ENCODE measurements around the gene GBP3.

Gene GBP3, protein sequence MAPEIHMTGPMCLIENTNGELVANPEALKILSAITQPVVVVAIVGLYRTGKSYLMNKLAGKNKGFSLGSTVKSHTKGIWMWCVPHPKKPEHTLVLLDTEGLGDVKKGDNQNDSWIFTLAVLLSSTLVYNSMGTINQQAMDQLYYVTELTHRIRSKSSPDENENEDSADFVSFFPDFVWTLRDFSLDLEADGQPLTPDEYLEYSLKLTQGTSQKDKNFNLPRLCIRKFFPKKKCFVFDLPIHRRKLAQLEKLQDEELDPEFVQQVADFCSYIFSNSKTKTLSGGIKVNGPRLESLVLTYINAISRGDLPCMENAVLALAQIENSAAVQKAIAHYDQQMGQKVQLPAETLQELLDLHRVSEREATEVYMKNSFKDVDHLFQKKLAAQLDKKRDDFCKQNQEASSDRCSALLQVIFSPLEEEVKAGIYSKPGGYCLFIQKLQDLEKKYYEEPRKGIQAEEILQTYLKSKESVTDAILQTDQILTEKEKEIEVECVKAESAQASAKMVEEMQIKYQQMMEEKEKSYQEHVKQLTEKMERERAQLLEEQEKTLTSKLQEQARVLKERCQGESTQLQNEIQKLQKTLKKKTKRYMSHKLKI

DNA sequence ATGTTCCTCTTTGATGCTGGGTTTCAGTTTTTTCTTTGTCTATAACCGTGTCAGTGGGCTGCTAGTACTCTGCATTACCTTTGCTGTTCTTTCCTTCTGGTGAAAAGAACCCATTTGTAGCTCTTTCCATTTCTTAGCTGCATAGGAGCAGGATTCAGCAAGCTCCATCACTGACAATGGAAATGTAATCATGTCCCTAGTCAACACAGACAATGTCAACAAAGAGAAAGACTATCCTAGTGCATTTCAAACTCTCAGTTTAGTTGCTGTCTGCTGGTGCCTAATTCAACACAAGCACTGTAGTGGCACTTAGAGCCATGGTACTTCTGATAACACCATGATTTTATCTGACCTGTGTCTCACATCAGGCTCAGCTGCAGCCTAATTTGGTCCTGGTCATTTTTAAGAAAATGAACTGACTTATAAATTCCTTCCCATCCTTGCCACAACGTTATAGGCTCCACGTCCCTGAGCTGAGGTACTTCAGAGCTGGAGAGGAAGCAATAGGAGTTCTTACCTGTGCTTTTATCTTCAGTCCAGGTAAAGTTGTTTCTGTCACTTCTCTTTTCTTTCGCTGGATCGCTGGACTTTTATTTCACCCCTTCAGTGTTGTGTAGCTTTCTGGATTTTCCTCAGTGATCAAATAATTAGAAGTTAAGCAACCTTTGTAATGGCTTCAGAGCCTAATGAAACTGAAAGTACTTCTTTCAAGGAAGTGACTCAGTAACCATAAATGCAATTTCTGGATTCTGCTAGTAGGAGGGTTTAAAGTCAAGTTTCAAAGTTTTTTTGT lies at the start of gene GBP3:
Gene GBP3 (minus strand): TSS at position 700 of the 793 bp plus-strand sequence. CDS start 2,145 bp downstream, outside the sequence.
- H3K4me3 ChIP-seq (ENCODE audit: low read depth, low read length): peak within 1 kb of the TSS; percentile 62
- TF ChIP-seq, protein P1, sequence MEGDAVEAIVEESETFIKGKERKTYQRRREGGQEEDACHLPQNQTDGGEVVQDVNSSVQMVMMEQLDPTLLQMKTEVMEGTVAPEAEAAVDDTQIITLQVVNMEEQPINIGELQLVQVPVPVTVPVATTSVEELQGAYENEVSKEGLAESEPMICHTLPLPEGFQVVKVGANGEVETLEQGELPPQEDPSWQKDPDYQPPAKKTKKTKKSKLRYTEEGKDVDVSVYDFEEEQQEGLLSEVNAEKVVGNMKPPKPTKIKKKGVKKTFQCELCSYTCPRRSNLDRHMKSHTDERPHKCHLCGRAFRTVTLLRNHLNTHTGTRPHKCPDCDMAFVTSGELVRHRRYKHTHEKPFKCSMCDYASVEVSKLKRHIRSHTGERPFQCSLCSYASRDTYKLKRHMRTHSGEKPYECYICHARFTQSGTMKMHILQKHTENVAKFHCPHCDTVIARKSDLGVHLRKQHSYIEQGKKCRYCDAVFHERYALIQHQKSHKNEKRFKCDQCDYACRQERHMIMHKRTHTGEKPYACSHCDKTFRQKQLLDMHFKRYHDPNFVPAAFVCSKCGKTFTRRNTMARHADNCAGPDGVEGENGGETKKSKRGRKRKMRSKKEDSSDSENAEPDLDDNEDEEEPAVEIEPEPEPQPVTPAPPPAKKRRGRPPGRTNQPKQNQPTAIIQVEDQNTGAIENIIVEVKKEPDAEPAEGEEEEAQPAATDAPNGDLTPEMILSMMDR (IDR thresholded peaks at IDR 0.05; ENCODE audit: low read depth, low read length, missing control alignments): no peak
- peak; percentile 21 for DNase-seq (ENCODE audit: low read depth)

DNA sequence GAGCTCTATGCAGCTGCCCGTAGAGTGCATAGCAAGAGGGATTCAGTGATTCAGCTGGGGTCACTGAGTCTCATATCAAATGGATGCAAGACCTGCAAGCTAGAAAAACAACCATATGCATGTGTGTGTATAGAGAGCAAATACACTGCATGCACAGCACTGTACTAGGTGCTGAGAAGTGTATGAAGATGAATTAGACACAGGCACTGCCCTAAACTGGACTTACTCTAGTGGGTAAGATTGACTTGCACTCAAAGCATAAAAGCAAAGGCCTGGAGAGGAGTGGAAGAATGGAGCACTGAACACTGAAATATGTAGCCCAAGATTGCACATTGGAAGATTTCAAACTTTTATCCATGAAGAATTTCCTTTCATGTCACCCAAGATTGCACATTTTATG lies 47.8 kb upstream of the GBP3 start:
- TF ChIP-seq, protein P1 (IDR thresholded peaks at IDR 0.05; ENCODE audit: low read depth, low read length, missing control alignments): no peak
- H3K4me3 ChIP-seq (ENCODE audit: low read depth, low read length): no peak overlapping the region
- no peak for DNase-seq (ENCODE audit: low read depth)

DNA sequence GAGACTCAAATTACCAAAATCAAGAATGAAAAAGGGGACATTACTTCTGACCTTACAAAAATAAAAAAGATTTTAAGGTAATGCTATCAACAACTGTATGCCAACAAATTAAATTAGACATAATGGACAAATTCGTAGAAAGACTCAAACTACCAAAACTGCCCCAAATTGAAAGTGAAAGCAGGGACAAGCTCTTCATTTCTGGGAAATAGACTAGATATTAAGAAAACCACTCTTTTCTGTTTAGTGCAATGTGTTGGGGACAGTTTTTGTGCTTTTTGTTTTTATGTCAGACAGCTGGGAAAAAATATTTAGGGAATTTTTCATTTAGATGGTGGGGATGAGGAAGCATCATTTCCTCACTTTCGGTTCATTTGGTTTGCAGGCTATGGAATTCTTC lies 47.3 kb upstream of the GBP3 start:
- no peak for DNase-seq (ENCODE audit: low read depth)
- TF ChIP-seq, protein P1 (IDR thresholded peaks at IDR 0.05; ENCODE audit: low read depth, low read length, missing control alignments): no peak
- H3K4me3 ChIP-seq (ENCODE audit: low read depth, low read length): no peak overlapping the region

DNA sequence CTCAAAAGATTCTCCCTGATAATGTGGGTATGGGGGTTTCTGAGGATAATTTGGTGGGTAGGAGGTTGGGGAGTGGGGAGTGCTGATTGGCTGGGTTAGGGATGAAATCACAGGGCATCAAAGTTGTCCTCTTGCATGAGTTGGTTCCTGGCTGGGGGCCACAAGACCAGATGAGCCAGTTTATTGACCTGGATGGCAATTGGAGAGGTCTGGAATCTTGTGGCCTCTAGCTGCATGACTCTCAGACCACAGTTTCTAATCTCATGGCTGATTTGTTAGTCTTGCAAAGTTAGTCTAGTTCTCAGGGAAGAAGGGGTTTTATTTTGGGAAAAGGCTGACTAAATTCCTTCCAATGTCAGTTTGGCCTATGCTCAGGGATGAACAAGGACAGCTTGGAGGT lies 45.6 kb upstream of the GBP3 start:
- no peak for DNase-seq (ENCODE audit: low read depth)
- no peak overlapping the region for H3K4me3 ChIP-seq (ENCODE audit: low read depth, low read length)
- TF ChIP-seq, protein P1 (IDR thresholded peaks at IDR 0.05; ENCODE audit: low read depth, low read length, missing control alignments): no peak

DNA sequence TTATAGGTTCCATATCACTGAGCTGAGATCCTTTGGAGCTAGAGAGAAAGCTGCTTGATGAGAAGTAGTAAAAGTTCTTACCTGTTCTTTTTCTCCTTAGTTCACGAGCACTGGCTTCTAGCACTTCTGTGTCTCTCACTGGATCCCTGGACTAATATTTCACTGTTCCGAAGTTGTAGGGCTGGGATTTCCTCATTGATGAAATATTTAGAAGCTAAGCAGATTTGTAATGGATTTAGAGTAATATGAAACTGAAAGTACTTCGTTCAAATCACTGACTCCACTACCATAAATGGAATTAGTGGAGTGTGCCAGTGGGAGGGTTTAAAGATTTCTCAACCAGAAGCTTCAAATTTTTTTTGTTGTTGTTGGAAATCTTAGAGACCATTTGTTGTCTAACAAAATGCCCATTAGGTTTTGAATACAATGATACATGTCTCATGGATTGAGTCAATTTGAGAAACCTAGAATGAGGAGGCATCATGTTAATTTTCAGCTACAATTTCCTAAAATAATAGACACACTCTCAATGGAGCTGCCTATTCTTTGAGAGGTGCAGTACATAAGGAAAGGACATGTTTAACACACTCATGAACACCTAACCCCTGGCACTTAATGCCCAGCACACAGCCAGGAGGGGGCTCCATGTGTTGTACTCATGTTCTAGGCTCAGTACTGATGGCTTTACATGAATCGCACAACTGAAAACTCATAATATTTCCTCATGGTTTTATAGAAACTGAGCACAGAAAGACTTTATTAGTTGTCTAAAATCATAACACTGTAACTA lies 42.6 kb upstream of the GBP3 start, which contains the start of gene GBP1:
Gene GBP1 (minus strand): TSS at position 130 of the 790 bp plus-strand sequence. CDS start 1,974 bp downstream, outside the sequence.
- H3K4me3 ChIP-seq (ENCODE audit: low read depth, low read length): peak within 1 kb of the TSS; percentile 59
- no peak for DNase-seq (ENCODE audit: low read depth)
- TF ChIP-seq, protein P1 (IDR thresholded peaks at IDR 0.05; ENCODE audit: low read depth, low read length, missing control alignments): no peak

DNA sequence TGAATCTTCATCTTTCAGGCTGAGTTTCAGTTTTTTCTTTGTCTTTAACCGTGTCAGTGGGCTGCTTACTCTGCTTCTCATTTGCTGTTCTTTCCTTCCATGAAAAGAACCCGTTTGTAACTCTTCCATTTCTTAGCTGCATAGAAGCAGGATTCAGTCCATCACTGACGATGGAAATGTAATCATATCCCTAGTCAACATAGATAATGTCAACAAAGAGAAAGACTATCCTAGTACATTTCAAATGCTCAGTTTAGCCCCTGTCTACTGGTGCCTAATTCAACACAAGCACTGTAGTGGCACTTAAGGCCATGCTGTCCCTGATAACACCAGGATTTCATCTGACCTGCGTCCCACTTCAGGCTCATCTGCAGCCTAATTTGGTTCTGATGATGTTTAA lies 42.0 kb upstream of the GBP3 start:
- H3K4me3 ChIP-seq (ENCODE audit: low read depth, low read length): peak overlapping the region; percentile 59
- no peak for DNase-seq (ENCODE audit: low read depth)
- TF ChIP-seq, protein P1 (IDR thresholded peaks at IDR 0.05; ENCODE audit: low read depth, low read length, missing control alignments): no peak
